ENCODE data around the gene ZMYM3. TPM values are rescaled to one million over a fixed set of nuclear protein-coding genes. Genes with fewer than 3 reads are reported as not detected.

The ZMYM3 gene
- total RNA-seq, 1 donor = 20.3 TPM

DNA sequence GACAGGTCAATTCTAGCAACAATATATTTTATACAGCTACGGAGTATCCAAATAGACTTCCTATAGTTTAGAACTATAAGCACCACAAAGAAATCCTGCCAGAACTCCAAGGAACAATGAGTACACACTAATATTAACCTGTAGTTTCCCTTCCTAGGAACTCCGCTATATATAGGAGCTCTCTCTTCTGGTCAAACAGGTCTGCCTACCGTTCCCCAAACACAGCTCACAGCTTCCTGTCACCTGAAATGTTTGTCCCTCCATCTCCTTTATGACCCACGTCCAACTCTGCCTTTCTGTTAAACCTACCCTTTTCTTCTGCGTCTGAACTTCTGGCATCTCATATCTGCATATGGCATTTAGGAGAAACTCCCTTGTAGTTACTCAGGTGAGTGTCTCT is 41.4 kb downstream of the ZMYM3 start:
- TF ChIP-seq, protein P1, sequence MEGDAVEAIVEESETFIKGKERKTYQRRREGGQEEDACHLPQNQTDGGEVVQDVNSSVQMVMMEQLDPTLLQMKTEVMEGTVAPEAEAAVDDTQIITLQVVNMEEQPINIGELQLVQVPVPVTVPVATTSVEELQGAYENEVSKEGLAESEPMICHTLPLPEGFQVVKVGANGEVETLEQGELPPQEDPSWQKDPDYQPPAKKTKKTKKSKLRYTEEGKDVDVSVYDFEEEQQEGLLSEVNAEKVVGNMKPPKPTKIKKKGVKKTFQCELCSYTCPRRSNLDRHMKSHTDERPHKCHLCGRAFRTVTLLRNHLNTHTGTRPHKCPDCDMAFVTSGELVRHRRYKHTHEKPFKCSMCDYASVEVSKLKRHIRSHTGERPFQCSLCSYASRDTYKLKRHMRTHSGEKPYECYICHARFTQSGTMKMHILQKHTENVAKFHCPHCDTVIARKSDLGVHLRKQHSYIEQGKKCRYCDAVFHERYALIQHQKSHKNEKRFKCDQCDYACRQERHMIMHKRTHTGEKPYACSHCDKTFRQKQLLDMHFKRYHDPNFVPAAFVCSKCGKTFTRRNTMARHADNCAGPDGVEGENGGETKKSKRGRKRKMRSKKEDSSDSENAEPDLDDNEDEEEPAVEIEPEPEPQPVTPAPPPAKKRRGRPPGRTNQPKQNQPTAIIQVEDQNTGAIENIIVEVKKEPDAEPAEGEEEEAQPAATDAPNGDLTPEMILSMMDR (IDR thresholded peaks at IDR 0.05; ENCODE audit: insufficient read depth, low read length) = no peak
- no peak for DNase-seq (ENCODE audit: low read depth)
- H3K4me3 ChIP-seq (ENCODE audit: low read depth, low read length) = no peak overlapping the region

GRCh38 chrX:71210816-71211215 is 43.1 kb downstream of the ZMYM3 start:
- DNase-seq (ENCODE audit: low read depth) = peak; percentile 43
- no peak overlapping the region for H3K4me3 ChIP-seq (ENCODE audit: low read depth, low read length)
- TF ChIP-seq, protein P1 (IDR thresholded peaks at IDR 0.05; ENCODE audit: insufficient read depth, low read length) = no peak

- no peak for DNase-seq (ENCODE audit: low read depth)
- TF ChIP-seq, protein P1 (IDR thresholded peaks at IDR 0.05; ENCODE audit: insufficient read depth, low read length) = no peak
- H3K4me3 ChIP-seq (ENCODE audit: low read depth, low read length) = no peak overlapping the region
Observed at GRCh38 chrX:71199252-71200008, 54.5 kb downstream of the ZMYM3 start.

- TF ChIP-seq, protein P1 (IDR thresholded peaks at IDR 0.05; ENCODE audit: insufficient read depth, low read length) = no peak
- H3K4me3 ChIP-seq (ENCODE audit: low read depth, low read length) = no peak overlapping the region
- no peak for DNase-seq (ENCODE audit: low read depth)
Observed at GRCh38 chrX:71198066-71198465, 55.9 kb downstream of the ZMYM3 start.

- TF ChIP-seq, protein P1 (IDR thresholded peaks at IDR 0.05; ENCODE audit: insufficient read depth, low read length) = no peak
- DNase-seq (ENCODE audit: low read depth) = no peak
- no peak overlapping the region for H3K4me3 ChIP-seq (ENCODE audit: low read depth, low read length)
Observed at GRCh38 chrX:71195964-71196649, 57.8 kb downstream of the ZMYM3 start.

DNA sequence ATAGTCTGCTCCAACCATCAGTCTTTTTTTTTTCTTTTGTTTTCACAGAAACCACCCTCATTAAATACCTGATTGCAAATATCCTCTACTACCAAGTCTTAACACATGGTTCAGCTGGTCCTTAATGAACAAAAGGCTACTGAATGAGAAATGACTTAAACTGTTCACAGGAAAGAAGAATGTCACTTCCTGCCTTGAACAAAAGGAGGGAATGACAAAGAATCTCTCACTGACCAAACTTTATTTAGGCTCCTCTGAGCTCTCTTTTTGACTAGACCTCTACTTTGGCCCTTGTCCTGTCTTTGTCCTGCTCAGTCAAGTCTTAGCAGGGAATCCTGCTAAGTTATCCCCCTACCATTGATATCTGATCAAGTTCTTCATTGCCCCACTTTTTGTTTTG is 62.7 kb downstream of the ZMYM3 start:
- no peak for DNase-seq (ENCODE audit: low read depth)
- TF ChIP-seq, protein P1 (IDR thresholded peaks at IDR 0.05; ENCODE audit: insufficient read depth, low read length) = no peak
- H3K4me3 ChIP-seq (ENCODE audit: low read depth, low read length) = no peak overlapping the region

Other genes starting within 250 kb of the ZMYM3 start
- gene SNX12, start 185.8 kb downstream of the ZMYM3 start, total RNA-seq (ENCODE audit: low replicate concordance) = 61.7 and 64.1 TPM in 2 replicates
- gene FOXO4, start 158.3 kb downstream of the ZMYM3 start, total RNA-seq (ENCODE audit: low replicate concordance) = 4.2 and 75.8 TPM in 2 replicates
- gene CXorf65, start 147.4 kb downstream of the ZMYM3 start, total RNA-seq (ENCODE audit: low replicate concordance) = not detected in 2 replicates
- gene IL2RG, start 142.6 kb downstream of the ZMYM3 start, total RNA-seq (ENCODE audit: low replicate concordance) = not detected in 2 replicates
- 12.4 and 24.3 TPM in 2 replicates for gene MED12, start 135.5 kb downstream of the ZMYM3 start, total RNA-seq (ENCODE audit: low replicate concordance)
- 1.5 and 4.2 TPM in 2 replicates for gene NLGN3, start 109.3 kb downstream of the ZMYM3 start, total RNA-seq (ENCODE audit: low replicate concordance)
- not detected in 2 replicates for gene GJB1, start 30.9 kb downstream of the ZMYM3 start, total RNA-seq (ENCODE audit: low replicate concordance)
- 330 and 444 TPM in 2 replicates for gene NONO, start 29.5 kb upstream of the ZMYM3 start, total RNA-seq (ENCODE audit: low replicate concordance)
- 2.6 and 6.2 TPM in 2 replicates for gene ITGB1BP2, start 47.6 kb upstream of the ZMYM3 start, total RNA-seq (ENCODE audit: low replicate concordance)
- 29.8 and 74.4 TPM in 2 replicates for gene TAF1, start 112.2 kb upstream of the ZMYM3 start, total RNA-seq (ENCODE audit: low replicate concordance)